AG09309 (cell line): ENCODE results near the gene ARNT2.

Experiments
- DNase-seq: peaks from one replicate; pipeline ENCODE4 v3.0.0-alpha.2; 2010; ENCODE audit warnings: low read depth
- H3K4me3 ChIP-seq: 2 replicates; pipeline ENCODE4 v1.5.1; 2011; ENCODE audit warnings: mild to moderate bottlenecking, low read depth, low read length, moderate library complexity; ENCODE audit not compliant: control insufficient read depth
- TF ChIP-seq, protein P1 (sequence below): IDR thresholded peaks from 2 replicates; pipeline ENCODE4 v1.5.1; 2011; ENCODE audit warnings: mild to moderate bottlenecking, low read depth, low read length, inconsistent platforms; ENCODE audit not compliant: insufficient read depth, control insufficient read depth; ENCODE audit errors: missing control alignments

ARNT2 gene

DNA sequence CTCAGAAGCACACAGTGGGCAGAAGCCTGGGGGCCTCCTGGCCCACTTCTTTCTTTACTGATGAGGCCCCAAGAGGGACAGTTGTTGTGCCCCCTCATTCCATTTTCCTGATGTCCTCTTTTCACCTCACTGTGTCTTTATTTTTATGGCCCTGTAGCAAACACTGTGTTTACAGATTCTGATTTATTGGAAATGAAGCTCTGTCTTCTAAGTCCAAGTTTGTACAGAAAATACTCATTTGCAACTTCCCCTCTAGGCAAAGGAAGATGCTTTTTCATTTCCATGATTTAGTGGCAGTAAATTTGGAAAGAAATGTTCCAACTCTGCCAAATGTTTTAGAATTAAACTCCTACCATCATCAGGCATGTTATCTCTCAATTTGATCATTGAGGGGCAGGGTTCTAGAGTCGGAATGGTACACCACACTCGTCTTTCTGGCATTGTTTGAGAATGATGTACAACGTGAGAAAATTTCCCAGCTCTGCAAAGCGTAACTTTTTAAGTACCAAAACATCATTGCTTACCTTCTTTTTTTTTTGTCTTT, 129.7 kb downstream of the ARNT2 start:
- TF ChIP-seq, protein P1, sequence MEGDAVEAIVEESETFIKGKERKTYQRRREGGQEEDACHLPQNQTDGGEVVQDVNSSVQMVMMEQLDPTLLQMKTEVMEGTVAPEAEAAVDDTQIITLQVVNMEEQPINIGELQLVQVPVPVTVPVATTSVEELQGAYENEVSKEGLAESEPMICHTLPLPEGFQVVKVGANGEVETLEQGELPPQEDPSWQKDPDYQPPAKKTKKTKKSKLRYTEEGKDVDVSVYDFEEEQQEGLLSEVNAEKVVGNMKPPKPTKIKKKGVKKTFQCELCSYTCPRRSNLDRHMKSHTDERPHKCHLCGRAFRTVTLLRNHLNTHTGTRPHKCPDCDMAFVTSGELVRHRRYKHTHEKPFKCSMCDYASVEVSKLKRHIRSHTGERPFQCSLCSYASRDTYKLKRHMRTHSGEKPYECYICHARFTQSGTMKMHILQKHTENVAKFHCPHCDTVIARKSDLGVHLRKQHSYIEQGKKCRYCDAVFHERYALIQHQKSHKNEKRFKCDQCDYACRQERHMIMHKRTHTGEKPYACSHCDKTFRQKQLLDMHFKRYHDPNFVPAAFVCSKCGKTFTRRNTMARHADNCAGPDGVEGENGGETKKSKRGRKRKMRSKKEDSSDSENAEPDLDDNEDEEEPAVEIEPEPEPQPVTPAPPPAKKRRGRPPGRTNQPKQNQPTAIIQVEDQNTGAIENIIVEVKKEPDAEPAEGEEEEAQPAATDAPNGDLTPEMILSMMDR, result no peak
- H3K4me3 ChIP-seq, result no peak overlapping the region
- no peak for DNase-seq

DNA sequence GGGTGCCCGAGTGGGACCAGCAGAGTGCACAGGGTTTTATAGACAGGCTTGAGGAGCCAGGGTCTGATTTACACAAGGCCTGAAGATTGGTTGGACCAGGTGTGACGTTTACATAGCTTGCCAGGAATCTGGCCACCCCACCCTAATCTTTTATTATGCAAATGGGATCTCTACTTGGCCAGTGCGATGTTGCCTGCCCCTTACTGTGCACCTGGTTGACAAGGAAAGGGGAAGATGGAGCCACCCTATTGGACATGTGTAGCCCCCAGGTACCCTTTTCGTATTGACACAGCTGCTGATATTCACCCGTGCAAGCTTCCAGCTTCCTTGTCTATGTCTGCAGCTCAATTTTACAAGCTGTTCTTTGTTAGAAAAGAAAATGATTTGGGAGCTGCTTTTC, 132.0 kb downstream of the ARNT2 start:
- TF ChIP-seq, protein P1, result no peak
- H3K4me3 ChIP-seq, result no peak overlapping the region
- no peak for DNase-seq

DNA sequence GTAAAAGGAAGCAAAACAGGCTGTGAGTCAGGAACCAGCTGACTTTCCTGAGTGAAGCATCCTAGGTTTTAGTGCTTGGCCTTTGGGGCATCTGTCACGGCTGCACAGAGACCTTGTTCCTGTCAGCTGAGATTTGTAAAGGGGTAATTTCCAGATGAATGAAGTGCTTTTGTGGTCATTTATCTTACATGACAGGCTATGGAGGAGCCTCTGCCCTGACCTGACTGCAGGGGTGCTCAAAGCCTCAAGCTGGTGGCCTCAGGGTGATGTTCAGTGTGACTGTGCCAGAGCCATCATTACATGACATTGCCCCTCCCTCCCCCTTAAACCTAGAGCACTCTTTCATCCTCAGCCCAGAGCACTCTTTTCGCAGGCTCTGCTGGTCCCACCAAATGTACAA, 132.5 kb downstream of the ARNT2 start:
- TF ChIP-seq, protein P1, result no peak
- DNase-seq, result no peak
- no peak overlapping the region for H3K4me3 ChIP-seq

DNA sequence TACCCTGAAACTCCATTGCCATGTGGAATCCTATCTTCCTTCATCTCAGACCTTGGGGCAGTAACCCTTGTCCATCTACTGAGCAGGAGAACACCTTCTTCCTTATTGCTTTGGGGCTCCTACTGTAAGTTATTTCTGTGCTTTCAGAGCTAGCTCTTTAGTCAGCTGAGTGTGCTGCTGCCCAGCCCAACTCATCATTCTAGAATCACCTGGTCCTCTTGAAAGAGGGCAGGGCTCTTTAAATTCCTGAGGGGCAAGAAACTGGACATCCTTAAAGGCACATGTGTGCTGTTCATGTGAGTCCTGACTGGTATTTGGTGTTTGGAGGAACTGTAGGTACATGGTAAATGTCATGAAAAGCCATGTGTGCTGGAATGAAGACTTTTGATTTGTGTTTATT, 140.9 kb downstream of the ARNT2 start:
- H3K4me3 ChIP-seq, result no peak overlapping the region
- TF ChIP-seq, protein P1, result no peak
- DNase-seq, result no peak

DNA sequence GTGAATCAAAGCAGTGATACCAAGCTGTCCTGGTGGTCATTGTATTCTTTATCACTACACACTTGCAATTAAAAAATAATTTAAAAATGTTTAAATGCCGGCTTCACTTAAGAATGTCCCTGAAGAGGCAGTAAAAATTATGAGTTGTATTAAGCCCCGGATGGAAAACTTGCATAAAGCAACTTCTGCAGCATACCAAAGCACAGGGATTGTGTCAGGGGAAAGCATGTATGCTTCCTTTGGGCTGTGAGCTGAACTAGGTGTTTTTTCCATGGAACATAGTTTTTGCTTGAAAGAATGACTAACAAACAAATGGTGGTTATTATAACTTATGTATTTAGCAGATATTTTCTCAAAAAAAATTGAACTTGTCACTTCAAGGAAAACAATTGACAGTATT, 143.1 kb downstream of the ARNT2 start:
- no peak for DNase-seq
- no peak overlapping the region for H3K4me3 ChIP-seq
- TF ChIP-seq, protein P1, result no peak

DNA sequence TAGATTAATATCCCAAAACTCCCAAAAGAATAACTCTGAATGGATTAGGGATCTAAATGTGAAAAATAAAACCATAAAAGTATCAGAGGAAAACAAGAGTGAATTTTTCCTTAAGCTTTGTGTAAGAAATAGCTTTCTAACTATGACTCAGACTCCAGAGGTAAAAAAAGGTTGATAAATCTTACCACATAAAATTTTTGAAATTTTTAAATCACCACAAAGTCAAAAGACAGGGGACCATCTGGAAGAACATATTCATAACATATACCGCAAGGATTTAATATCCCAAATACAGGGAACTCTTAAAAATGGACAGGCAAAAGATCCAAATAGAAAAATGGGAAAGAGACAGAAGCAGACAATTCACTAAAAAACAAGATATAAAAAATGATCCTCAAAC, 145.0 kb downstream of the ARNT2 start:
- H3K4me3 ChIP-seq, result peak overlapping the region; percentile 32
- peak; percentile 45 for DNase-seq
- TF ChIP-seq, protein P1, result no peak

DNA sequence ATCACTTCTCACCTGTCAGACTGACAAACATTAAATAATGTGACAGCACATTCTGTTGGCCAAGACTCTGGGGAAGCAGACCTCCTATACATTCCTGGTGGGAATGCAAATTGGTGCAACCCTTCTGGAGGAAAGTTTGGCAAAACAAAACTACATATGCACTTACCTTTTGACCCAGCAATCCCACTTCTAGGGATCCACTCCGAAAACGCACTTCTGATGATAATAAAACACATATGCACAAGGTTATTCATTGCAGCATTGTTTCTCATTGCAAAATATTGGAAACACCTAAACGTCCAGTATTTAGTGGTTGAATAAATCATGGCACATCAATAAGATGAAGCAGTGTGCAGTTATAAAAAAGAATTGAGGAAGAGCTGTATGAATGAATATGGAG, 145.5 kb downstream of the ARNT2 start:
- DNase-seq, result no peak
- TF ChIP-seq, protein P1, result no peak
- peak overlapping the region; percentile 32 for H3K4me3 ChIP-seq
